ENCODE measurements around the gene SMTNL1.

- TF ChIP-seq CTCF (IDR thresholded peaks at IDR 0.05) (no peak), POLR2A (IDR thresholded peaks at IDR 0.05) (no peak)
Observed at GRCh38 chr11:57490456-57491248, 46.7 kb upstream of the SMTNL1 start.

All from body of pancreas (tissue), 4 donors.